HG03439 (cell line): ENCODE measurements around the gene BORCS6.

ENCODE experiments used
- ATAC-seq: cut with Tn5 transposase; IDR thresholded peaks from one replicate; pipeline ENCODE4 v1.9.1; 2021; ENCODE audit warnings: mild to moderate bottlenecking, moderate library complexity; ENCODE audit not compliant: unreplicated experiment

BORCS6 gene

DNA sequence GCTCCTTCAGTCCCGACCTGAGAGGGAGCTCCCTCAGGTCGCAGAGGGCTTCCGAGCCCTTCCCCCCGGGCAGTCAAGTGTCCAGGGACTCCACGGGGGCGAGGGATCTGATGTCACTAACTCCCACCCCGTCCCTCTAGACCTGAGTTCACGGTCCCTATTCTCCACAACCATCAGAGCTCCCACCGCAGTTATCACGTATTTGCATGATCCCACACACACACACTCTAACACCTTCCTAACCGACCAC lies 34.1 kb downstream of the BORCS6 start:
- no peak for ATAC-seq

DNA sequence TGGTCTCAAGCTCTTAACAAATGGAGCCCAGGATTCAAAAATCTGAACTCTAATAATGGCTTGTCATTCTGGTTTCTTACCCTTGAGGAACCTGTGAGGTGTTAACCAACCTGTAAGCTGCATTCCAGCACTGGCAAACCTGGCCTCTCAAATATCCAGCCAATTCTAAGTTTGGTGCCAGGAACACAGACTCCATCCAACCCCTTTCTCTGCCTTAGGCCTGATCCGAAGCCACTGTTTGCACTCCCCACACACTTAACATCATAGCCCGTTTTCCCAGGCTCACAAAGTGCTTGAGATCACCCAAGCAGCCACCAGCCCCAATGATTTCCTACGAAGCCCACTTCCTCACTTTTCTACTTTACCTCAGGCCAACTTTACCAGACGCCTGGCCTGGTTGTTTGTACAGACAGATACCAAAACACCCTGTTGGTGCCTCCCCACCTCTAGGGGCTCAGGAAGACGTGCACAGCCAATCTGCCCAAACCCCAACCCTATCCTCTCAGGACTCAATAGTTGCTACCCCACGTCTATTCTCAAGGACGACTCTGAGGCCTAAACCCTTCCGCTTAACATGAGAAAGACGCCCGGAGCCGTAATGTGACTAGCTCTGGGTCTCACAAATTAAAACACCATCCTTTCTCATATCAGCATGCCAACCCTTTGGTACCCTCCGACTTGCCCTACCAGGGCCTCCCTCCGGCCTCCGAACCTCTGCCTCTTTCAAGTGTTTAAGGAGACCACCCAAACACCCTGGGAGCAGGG lies 34.6 kb downstream of the BORCS6 start:
- no peak for ATAC-seq

DNA sequence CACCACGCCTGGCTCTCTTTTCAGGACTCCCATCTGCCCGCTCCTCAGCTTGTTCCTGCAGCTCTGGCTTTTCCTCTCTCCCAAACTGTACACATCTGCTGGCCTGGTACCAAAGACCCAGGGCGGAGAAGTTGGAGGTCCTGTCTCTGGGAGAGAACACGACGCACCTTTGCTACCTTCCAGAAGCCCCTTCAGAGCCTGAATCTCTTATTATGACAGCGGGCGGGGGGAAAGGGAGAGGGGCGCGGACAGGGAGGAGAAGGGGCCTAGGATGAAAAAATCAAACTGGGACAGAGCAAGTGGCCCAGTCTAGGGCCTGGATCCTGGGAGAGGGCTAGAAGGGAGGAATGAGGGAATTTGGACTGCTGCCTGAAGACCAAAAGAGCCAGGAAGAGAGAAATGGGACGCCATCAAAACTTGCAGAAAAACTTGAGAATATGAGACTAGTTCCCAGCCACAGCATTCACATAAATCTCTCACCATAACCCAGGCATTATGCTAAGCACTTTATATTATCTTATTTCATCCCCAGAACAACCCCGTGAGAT lies 35.3 kb downstream of the BORCS6 start:
- ATAC-seq = no peak

DNA sequence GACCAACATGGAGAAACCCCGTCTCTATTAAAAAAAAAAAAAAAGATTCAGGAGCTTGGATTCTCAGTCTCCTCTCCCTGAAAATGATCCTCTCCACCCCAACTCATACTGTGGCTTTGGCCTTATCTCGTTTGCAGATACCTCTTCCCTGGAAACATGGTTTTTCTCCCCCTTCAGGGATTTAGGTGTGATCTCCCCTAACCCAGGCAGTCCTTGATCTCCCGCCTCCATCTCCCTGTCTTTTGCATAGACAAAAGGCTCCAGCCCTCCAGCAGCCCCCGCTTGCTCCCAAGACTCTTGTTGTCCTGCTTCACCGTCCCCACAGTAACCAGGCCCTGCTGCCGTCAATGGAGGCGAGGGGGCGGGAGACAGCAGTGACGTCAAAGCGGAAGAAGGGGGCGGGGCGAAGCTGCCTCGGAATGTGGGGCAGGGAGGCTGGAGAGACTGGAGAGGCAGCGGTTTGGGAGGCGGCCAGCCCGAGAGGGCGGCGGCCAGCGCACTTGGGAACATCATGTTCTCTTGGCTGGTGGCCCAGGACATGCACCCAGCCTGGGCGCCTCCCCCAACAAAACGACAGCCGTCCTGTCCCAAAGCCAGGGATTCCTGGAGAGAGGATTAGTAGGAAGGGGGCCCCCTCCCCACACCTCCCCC lies 35.9 kb downstream of the BORCS6 start:
- no peak for ATAC-seq

DNA sequence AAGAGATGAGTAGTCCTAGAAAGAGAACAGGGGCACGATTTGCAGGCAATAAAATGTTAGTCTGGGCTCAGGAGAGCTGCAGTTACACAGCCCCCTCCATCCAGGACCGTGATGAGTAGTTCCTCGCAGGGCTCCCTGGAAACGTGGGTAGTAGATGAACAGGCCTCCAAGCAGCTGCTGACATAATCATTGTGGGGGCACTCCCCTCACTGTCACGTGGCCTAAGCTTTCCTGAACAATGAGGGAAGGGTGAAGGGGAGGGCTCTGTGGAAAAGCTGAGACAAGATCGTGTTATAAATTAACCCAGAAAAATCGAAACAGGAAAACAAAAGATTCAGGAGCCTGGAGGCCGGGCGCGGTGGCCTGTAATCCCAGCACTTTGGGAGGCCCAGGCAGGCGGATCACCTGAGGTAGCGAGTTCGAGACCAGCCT lies 36.4 kb downstream of the BORCS6 start:
- no peak for ATAC-seq

DNA sequence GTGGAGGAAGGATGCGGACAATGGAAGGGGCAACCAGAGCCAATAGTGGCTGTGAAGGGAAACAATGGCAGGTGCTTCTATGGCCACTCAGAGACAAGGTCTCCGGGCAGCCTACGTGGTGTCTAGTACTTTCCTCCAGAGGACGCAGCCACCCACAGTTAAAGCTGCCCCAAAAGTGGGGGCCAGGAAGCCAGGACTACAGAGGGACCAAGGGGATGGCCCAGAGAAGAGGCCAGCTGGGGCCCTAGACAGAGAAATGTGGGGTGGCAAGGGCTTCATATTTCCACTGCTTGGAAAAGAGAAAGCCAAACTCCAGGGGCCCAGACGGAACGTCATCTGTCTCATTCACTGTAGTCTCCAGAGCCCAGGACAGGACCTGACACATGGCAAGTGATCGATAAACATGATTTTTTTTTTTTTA lies 36.9 kb downstream of the BORCS6 start:
- ATAC-seq = no peak

DNA sequence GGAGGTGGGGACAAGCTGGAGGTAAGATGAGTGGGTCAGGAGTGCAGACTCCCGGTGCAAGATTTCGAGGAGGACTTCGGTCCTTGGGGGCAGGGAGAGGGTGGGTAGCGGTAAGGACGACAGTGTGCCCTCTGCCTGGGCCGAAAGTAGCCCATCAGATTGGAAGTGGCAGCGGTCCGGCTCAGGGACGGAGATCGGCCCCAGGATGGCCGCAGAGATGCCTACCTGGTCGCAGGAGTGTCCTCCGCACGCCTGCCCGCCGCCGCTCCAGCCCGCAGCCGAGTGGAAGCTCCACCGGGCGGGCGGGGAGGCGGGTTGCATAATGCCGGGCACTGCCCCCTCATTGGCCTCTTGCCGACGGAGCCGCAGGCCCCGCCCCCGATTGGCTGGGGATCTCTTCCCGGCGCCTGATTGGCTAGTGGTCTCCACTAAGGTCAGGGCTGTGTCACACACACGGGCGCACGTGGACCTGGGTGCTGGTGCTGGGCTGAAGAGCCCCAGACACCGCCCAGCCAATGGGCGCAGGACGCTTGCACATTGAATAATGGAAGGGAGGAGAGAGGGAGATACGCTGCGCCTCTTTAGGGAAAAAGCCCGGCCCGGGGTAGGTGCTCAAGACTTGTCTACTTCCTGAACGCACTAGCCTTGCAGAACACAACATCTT lies 37.7 kb downstream of the BORCS6 start, which contains the start of gene PER1:
Gene PER1 (minus strand): TSS at position 293 of the 664 bp plus-strand sequence. CDS start 1,698 bp downstream, outside the sequence.
- no peak for ATAC-seq

DNA sequence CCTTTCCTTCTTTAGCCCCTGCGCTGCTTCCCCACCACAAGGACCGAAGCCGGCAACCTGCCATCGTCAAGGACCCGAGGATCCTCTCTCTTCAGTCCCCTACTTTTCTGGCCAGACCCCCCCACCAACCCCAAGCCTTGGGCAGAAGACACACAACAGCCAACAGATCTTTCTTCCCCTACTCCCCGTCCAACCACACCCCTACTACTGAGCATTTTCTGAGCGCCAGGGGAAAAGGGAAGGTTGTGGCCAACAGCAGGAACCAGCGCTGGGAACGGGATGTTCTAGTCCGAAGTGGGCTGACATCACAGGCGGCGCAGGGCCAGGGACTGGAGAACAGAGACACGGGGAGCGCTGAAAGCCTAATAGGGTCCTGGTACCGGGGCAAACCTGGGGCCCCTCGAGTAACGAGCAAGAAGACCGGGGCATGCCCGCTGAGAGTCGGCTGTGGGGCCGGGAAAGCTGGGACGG lies 38.3 kb downstream of the BORCS6 start:
- no peak for ATAC-seq

DNA sequence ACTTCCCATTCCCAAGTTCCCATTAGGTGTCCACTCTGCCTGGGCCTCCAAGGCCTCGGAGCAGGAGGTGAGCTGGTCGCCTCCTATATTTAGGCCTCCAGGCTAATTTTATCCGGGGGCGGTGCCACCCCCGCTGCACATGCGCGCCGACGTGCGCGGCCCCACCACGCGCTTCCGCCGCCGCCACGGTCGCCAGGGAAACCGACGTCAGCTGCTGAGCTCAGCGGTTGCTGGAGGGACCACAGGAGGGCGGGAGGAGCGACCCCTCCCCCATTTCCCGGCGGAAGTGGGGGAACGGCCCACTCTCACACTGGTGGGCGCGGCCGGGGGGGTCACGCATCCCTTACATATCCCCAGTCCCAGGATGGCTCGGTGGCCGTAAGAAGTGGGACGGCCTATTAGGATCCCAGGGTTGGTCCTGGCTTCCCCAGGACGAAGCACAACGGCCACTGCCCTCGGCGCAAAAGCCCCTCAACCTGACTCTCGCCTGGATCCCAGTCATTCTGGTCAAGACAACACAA lies 38.8 kb downstream of the BORCS6 start:
- peak; percentile 38 for ATAC-seq

DNA sequence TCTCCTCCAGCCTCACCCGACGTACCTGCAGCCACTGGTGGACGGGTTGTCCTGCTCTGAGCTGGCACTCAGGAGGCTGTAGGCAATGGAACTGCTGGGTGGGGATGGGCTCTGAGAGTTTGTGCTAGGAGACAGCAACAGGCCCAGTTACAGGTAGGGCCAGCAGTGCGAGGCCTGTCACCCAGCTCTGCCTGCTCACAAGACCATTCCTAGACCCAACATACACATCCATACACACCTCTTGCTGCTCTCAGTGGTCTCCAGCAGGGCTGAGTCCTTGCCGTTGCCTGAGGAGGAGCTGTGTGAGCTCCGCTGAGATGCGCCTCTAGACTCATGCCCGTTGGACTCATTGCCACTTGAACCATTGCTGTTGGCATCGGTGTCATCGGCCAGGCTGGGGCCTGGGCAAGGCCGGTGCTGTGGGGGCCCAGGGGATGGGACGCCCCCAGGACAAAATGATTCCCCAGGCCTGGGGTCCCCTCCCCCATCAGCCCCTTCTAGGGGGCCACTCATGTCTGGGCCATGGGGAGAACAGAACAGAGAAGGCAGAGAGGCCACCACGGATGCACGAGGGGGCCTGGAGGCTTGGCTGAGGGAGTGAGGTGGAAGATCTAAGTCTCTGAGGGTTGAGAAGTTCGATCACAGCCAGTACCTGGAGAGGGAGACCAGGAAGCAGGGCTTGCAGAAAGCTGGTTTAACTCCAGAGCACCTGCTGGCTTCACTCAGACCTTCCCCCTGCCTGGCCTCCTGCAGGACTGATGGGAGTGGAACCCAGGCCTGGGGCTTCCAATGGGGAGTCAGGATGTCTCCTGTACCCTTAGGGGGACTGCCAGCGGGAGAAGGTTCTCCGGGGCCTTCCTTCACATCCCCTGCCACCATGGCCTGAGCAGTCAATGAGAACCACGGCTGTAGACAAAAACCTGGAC lies 39.5 kb downstream of the BORCS6 start:
- no peak for ATAC-seq

DNA sequence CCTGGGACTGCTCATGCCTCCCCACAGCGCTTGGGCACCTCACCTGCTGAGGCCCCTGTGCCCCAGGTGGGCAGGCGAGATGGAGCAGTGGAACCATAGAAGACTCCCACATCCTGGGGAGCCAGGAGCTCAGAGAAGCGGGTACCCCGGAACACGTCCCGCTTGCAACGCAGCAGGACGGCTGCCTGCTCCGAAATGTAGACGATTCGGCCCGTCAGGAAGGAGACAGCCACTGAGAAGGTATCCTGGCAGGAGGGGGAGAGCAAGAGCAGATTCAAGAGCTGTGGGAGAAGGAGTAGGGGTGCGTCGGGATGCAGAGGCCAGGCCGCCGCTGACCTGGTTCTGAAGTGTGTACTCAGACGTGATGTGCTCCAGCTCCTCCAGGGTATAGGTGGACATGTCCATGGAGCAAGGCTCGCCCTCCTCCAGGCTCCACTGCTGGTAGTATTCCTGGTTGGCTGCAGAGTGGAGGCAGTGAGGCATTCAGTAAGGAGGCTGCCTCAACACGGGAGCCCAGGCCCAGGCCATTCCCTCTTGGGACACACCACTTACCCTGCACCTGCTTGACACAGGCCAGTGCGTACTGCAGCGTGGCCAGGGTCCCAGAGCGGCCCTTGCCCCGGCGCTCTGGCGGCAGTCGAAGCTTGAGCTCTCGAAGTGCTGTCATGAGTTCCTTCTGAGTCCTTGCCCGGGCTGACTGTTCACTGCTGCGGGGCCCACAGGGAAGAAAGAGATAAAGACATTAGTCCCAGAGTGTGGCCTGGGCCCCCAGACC lies 40.4 kb downstream of the BORCS6 start:
- ATAC-seq = no peak

DNA sequence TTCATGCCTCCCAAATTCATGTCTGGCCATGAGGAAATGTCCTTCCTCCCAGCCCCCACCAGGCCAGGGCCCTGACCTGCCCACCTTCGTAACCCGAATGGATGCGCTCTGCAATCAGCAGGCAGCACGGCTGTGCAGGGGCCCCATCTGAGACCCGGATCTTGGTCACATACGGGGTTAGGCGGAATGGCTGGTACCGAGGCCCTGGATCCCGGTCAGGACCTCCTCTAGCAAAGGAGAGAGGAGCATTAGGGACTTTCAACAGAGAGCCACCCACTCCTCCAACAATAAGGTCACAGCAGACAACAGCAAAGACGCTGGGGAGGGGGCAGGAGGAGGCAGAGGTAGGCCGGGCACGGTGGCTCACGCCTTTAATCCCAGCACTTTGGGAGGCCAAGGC lies 41.4 kb downstream of the BORCS6 start:
- no peak for ATAC-seq

DNA sequence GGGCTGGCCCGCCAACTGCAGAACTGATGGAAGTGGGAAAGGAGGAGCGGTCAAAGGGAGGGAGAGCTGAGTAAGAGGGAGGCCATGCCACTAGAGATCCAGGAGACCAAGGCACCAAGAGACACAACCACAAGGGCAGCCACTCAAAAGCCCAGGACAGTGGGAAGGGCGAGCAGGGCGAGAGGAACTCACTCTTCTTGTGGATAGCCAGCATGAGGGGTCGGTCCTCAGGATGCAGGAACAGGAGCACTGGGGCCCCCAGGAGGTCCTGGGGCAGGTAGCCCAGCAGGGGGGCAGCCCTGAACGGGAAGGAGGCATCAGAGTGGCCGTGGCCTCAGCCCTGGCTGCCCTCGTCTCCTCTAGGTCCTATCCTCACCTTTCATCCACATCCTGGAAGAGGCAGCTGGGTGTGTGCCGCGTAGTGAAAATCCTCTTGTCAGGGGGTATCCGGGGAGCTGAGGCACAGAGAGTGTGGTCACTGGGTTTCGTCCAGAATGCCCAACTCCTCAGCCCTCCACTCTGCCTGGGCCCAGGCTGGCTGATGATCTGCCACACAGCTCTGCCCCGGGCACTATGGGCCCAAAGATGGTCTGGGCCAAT lies 42.1 kb downstream of the BORCS6 start:
- ATAC-seq = no peak

DNA sequence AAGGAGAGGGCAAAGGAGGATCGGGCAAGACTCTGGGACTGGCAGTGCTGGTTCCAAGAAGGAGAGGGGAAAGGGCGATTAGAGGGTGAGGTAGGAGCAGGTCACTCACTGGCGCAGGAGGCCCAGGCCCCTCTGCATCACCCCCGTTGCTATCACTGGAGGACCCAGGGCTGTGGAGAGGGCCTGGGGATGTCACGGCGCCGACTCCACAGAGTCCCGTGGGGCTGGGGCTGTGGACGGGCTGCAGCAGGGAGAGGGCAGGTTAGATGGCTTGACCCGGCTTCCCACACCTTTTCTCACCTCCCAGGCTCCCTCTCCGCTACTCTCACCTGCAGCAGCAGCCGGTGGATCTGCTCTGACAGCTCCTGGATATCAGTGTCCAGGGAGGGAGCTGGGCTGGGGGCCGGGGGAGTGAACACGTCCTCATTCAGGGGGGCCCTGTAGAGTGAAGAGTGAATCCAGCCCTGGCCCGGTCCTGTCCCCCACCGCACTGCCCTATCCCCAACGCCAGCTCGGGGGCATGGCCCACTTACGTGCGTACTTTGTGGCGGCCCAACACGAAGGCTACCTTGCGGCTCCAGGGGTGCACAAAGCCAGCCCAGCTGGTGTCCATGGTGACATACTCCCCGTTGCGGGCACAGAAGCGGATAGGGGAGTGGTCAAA lies 42.7 kb downstream of the BORCS6 start:
- ATAC-seq = no peak

DNA sequence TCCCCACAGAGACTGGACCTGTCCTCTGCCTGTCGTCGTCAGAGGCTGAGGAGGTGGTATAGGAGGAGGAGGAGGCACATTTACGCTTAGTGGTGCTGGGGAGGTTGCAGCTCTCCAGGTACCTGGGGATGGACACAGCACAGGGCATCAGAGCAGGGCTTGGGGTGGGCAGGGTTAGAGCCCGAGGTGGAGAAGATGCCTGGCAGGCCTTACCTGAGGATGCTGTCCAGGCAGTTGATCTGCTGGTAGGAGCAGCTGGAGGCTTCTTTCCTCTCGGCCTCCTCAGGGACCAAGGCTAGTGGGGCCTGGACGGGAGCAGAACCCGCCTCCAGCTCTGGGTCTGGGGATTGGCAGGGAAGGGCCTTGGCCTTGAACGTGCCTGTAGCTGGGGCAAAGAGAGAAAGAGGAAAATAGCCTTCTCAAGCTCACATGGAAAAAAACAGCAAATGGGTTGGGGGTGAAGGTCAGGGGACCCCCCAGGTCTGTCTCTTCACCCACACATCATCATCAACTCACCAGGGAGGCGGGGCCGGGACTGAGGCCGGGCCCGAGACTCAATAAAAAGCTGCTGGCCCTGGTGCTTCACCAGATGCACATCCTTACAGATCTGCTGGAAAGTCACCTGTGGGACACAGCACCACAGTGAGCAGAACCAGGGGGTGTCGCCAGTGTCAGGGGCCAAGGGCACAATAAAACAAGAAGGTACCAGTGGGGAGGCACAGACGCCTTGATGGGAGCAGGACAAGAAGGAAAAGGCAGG lies 43.4 kb downstream of the BORCS6 start:
- ATAC-seq = no peak

DNA sequence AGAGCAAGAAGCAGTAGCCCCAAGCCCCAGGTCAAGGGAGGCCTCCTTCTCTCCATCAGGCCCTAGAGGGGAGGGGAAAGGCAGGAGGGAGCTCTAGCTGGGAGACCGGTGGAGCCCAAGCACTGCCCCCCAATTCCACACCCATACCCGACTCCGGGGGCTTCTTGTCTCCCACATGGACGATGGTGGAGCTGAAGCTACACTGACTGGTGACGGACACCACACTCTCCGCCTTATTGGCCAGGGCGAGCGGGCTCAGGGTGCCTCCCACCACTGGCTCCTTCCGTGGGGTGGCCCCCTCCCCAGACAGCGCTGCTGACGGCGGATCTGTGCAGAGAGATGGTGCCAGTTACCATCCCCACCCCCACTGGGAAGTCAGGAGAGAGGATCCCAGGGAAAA lies 44.2 kb downstream of the BORCS6 start:
- no peak for ATAC-seq

DNA sequence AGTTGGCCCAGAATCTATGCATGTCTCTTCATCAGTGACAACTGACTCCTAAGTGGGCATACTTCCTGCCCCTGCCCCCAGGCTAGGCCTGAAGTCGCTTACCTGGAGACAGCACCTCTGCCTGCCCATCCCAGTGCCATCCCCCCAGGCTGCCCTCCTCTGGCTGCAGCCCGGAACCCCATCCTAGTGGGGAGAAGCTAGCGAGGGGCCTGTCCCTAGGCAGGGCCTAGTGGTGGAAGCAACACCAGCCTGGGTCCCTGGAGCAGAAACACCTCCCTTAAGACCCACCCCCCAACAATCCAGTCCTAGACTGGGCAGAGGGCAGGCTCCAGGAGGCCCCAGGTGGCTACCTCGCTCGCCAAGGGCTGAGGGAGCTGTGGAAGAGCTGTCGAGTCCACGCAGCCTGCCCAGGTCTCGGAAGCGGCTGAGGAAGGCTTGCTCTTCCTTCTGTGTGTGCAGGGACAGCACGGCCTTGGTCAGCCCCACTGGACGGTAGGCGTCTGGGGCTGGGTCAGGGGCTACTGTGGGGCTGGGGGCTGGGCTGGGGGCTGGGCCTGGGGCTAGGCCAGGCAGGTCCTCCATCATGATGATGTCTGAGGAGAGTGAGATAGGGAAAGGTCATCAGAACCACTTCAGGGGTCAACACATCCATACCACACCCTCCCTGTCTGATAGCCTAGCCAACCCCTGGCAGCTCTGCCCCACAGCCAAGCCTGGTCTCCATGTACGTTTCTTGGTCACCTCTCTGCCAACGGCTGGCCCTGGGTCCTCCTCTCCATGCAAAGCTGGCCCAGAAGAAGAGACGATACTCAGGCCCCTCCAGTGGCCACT lies 45.4 kb downstream of the BORCS6 start:
- no peak for ATAC-seq
